HG03064 (cell line): ENCODE data around the gene NEMF.
"Not testable (repeated sequence)": the region's sequence is repeated elsewhere in the genome, so short reads cannot be mapped to it uniquely, and the experiment has no call there.

ENCODE experiments used
- ATAC-seq: cut with Tn5 transposase; IDR thresholded peaks from one replicate; pipeline ENCODE4 v1.9.1; 2021; ENCODE audit warnings: low read depth; ENCODE audit not compliant: unreplicated experiment

NEMF gene

DNA sequence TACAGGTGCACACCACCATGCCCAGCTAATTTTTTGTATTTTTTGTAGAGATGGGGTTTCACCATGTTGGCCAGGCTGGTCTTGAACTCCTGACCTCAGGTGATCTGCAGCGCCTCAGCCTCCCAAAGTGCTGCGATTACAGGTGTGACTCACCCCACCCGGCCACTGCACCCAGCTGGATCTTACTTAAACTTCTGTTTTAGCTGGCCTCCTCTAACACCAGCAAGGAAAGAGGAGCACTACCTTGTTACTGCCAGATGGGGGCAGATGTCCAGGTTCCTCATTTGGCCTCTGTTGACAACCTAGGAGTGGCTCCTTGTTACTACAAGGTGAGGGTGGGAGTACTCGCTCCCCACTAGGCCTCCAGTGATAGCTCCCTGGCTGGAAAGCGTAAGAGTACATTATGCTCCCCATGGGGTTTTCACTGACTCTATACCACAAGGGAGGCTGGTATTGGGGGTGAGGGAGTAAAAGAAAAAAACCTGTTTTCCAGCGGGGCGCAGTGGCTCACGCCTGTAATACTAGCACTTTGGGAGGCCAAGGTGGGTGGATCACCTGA, 27.1 kb upstream of the NEMF start:
- peak; percentile 59 for ATAC-seq

DNA sequence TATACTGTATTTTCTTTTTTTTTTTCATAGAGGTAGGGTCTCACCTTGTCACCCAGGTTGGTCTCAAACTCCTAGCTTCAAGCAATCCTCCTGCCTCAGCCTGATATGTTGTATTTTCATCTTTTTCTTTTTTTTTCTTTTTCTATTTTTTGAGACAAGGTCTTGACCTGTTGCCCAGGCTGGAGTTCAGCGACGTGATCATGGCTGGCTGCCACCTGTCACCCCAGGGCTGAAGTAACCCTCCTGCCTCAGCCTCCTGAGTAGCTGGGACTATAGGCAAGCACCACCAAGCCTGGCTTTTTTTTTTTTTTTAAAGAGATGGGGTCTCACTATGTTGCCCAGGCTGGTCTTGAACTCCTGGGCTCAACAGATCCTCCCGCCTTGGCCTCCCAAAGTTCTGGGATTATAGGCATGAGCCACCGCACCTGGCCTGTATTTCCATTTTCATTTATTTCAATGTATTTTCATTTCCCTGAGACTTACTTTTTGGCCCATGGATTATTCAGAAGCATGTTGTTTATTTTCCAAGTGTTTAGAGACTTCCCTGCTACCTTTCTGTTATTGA, 24.1 kb upstream of the NEMF start:
- no peak for ATAC-seq

DNA sequence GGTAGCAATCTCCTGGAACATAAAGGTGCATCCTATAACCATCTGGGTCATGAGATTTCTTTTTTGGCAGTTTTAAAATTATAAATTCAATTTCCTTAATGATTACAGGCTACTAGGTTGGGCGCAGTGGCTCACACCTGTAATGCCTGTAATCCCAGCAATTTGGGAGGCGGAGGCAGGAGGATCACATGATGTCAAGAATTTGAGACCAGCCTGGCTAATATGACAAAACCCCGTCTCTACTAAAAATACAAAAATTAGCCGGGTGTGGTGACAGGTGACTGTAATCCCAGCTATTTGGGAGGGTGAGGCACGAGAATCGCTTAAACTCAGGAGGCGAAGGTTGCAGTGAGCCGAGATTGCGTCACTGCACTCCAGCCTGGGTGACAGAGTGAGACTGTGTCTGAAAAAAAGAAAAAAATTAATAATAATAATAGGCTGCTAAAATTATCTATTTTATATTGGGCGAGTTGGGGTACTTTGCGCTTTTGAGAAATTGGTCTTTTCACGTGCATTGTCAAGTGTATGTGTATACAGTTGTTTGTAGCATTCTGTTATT, 23.1 kb upstream of the NEMF start:
- ATAC-seq: no peak

DNA sequence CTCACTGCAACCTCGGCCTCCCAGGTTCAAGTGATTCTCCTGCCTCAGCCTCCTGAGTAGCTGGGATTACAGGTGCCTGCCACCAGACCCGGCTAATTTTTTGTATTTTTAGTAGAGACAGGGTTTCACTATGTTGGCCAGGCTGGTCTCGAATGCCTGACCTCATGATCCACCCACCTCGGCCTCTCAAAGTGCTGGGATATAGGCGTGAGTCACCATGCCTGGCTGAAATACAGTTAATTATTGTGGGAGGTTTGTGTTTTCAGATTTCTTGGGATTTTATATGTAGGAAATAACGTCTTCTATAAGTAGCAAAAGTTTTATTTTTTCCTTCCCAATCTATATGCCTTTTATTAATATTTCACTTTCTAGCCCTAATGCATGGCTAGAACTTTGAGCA, 21.0 kb upstream of the NEMF start:
- ATAC-seq: not testable (repeated sequence)

DNA sequence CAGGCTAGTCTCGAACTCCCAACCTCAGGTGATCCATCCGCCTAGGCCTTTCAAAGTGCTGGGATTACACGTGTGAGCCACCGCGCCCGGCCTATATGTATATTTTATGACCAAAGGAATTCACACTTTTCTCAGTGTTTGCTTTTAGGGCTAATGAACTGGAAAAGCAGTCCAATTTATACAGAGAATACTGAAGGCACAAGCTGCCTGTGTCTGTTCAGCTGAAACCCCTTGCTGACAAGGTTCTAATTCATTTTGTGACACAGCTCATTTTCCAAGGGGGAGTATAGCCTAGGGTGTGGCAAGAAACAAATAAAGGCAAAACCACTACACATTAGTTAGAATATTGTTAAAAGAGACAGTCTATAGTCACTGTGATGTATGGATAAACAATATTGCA, 18.3 kb upstream of the NEMF start:
- ATAC-seq: no peak

DNA sequence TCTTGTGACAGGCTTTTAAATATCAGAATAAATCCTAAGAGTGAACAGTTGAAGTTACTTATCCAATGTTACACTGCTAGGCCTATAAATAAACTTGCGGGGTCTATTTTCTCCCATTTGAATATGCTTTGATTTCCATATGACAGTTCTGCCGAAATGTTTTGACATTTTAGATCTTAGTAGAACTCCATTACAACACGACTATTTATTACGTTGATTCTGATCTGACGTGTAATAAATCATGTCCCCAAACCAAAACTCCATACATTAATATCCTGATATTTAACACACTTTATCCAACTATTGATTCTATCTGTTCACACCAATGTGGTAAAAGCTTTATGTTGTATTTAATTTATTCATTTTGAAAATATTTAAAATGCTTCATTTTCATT, 16.1 kb upstream of the NEMF start:
- no peak for ATAC-seq

DNA sequence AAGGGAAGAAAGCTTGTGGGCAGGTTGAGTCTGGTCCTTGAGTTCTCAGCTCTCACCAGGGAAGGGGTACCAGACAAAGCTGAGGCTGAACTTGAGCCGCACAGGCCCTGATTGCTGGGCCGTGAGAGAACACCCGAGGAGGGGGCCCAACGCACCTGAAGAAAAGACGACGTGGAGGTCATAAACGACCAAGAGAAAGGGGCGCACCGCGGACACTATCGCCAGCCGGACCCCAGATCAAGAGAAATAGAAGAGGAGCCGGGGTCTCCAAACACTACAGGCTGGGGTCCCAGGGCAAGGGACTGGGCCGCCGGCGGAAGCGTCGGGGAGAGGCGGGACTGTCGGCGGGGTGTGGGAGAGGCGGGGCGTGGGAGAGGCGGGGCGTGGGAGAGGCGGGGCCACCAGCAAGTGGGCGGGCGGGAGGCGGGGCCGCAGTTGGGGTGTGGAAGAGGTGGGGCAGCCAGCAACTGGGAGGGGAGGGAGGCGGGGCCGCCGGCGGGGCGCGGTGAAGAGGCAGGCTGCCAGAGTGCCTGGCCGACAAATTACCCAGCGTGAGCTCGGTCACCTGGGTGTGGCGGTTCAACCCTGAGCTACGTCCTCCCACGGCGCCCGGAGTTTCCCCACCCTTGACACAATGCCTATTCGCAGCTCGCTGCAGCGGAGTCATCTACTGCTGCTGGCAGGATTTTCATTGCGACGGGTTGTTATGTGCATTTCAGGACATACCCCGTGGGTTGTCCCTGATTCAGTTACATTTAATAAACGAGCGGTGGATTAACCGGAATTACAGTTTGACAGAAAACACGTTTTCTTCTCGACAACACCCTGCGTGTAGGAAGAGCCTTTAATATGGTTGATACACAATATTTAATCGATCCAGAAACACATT, 15.5 kb upstream of the NEMF start:
- peak; percentile 81 for ATAC-seq

DNA sequence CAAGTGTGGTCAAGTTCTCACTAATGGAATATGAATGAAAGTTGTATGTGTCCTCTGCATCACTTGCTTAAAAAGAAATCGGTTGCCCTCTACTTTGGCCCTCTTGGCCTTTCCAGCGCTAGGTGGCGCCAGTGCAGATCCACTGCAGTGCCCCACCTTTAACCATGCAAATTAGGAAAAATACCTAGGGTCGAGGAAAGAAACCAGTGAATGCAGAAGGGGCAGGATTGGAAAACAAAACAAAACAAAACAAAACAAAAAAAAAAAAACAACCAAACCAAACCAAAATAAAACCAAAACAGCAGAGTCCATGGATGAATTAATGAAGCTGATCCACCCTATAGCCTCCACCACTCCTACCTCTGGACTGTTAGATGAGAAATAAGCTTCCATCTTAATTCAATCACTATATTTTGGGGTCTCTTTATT, 12.9 kb upstream of the NEMF start:
- ATAC-seq: no peak

DNA sequence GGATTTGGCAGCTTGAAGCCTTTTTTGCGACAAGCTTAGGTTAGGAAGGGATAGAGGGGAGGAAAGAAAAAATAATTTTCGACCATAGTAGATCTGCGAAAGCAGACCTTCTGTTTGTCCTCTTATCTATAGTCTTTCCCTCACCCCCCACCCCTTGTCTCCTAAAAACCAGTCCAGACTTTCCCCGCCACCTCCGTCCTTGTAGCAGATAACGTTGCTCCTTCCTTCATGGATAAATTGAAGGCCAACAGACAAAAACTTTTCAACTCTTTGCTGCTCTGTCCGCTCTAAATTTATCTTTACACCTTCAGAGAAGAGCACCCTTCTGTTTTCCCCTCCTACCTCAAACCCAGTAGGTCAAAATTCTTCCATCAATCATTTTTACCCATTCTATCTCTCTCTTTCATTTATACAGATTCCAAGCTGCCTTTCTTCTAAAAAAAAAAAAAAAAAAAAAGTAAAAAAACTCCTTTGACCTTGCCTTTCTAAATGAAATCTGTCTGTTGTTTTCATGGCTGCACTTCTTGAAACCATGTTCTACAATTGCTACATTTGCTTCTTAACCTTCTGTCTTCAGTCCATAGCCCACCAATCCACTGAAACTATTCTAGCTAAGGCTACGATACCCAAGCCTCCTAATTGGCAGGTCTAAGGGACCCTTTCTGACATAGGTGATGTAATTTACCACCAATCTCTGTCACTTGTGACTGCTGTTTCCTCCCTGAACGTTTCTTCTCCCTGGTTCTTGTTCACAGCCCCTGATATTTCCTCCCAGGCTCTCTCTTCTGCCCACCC, 11.1 kb upstream of the NEMF start:
- ATAC-seq: no peak

DNA sequence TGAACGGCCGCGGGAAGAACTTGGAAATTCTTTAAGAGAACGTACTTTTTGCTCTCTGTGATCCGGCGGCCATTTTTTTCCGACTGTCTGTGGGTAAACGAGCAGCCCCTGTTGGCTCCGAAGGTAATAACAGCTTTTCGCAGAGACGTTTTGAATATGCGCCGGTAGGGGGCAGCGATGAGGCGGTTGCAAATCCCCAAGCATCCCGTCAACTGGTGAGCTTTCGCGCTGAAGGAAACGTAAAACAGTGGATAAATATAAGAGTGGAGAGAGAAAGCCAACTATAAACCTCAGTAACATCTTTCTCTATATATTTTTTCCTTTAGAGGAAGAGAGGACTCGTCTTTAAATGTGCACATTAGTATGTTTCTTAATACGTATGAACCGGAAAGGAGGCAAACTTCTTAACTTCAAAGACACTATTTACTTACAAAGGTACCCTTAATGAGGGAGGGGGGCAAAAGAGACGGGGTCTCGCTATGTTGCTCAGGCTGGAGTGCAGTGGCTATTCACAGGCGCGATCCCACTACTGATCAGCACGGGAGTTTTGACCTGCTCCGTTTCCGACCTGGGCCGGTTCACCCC, 9.6 kb upstream of the NEMF start:
- ATAC-seq: no peak

DNA sequence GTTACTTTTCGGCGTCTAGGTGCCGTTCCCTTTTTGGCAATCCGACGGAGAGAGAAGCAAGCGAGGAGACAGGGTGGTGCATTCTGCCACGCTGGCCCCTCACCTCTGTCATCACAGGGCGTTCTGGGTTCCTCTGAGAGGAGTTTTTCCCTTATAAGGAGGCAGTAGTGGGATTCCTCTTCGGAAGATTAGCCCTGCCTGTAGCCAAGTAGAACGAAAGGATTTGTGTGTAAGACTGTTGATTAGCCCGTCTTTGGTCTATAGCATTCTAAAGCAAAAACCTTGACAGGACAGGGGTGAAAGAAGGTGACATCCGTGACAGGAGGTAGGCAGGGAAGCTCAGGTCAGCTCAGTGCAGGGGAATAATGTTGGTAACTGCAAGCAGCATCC, 9.1 kb upstream of the NEMF start:
- no peak for ATAC-seq

DNA sequence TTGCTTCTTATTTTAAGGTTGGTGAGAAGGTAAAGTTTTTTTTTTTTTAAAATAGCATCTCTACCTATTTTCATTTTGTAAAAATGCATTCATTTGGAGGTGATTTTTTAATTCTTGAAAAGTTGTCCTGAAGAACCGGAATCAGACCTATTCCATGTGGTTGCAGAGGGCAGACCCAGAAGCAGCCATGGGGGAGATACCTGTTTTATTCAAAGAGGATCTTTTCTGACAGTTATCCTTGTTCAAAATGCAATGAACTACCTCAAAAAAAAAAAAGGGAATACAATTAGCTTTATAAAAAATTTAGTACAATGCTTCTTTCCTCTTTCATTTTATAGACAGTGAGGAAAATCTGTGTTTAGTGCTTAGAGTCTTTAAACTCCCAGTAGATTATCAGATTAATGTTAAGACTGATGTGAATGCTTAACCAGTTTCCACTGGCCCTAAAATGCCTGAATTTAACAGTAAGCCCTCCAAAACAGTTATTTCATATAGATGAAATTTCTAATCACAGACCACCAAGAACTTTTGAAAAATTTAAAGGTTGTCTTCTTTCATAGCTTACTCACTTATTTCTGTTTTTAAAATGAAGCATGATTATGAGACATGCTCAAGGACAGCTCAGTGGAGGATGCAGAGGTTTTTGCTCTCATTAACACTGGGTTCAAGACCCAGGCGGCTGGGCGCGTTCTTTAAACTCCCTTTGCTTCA, 8.6 kb upstream of the NEMF start:
- ATAC-seq: no peak

DNA sequence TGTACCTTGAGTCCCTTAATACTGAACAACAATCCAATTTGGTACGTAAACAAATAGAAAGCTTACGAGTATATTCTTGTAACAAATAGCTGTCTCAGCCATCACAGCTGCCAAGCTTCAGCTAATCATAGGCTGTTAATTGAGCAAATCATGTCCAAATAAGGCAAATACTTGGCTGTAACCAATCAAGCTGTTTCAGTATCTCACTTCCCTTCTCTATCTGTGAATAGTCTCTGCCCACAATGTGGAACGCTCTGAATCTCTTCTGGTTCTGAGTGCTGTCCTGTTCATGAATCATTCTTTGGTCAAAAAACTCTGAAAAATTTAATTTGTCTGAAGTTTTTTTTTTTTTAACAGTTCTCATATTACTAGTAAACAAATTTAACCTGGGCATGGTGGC, 5.8 kb upstream of the NEMF start:
- ATAC-seq: no peak

DNA sequence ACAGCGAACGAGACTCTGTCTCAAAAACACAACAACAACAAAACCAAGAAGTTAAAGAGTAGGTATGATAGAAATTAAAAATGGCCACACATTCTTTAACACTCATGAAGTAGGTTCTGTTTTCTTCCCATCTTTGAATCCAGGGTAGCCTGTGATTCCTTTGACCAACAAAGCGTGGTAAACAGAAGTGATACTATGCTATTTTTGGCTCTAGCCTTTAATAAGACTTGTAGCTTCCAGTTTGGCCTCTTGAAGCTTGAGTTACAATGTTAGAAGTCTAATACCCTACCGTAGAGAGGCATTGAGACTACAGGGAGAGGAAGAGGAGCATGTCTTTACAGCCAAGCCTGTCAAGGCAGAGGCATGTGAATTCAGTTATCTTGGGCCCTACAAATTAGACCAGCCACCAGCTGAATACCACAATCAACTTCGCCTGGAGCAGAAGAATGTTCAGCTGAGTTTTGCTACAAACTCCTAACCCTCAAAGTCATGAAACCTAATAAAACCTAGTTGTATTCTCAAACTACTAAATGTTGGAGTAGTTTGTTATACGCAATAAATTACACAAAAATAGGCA, 4.9 kb upstream of the NEMF start:
- ATAC-seq: no peak

DNA sequence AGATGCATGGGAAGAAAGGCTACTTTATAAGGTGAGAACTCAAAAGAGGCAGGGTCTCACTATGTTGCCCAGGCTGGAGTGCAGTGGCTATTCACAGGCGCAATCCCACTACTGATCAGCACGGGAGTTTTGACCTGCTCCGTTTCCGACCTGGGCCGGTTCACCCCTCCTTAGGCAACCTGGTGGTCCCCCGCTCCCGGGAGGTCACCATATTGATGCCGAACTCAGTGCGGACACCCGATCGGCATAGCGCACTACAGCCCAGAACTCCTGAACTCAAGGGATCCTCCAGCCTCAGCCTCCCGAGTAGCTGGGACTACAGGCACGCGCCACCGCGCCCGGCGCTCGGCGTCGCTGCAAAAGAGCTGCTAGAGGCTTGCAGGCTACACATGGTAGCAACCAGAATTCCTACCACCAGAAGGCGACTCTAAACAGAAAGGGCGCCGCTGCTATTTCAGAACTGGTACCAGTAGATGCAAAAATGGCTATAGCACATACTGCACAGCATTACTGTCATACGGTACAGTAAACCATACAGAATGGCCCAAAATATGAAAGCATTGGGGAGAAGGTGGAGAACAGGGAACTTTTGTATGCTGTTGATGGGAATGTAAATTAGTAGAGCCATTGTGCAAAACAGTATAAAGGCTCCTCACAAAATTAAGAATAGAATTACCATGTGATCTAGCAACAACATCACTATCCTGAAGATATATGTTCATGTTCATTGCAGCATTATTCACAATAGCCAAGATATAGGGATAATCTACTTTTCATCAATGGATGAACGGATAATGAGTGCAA, 1.2 kb upstream of the NEMF start:
- no peak for ATAC-seq

DNA sequence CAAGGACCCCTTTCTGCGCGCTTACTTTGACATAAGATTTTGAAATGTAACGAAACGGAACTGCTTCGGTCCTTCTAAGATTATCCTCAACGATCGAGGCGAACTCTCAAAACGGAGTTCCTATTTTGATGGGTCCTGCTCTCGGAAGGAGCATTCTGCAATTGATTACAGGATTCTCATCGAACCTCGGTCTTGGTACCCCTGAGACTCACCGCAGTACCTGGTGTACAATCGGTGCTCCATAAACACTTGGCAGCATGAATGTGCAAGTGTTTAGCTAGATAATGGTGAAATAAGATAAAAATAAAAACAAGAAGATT, 530 bp upstream of the NEMF start:
- ATAC-seq: no peak

DNA sequence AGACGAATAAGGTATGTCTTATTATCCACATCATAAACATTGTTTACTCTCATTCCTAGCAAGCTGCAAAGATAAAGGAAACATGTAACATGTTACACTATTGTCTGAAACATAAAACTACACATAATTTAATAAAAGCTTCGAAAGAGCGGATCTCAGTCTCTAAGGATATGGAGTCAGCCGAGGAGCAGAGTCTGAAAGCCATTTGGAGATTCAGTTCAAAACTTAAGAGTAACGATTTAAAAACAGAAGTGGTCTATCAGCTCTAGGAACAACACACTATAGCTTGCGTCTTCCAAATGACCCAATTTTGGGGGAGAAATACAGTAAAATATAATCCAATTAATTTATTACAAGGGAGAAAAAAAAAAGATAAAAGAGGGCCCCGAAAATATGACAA, 775 bp downstream of the NEMF start:
- no peak for ATAC-seq

DNA sequence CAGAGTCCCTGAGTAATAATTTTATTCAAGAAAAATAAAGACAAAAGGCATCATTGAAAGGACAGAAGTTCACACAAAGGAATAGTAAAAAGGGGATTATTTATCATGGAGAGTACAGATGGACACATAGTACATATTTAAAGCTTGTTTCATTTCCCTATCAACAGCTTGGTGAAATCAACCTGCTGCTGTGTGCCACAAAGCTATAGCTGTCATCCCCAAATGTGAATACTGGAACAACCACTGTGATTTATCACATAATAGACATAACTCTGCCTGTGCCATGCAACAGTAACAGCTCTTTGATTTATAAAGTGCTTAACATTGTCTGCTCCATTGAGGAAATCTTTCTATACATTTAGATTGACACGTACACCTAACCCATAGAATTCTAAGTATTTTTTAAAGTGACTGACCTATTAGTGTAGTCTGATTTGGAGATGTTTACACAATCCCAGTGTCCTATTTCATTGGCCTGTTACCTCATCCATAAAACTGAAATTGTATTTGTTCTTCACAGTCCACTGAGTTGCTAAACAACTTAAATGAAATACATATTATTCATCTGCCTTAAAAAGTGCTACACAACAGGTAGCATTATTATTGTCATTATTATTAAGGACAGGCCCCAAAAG, 3.3 kb downstream of the NEMF start:
- no peak for ATAC-seq

DNA sequence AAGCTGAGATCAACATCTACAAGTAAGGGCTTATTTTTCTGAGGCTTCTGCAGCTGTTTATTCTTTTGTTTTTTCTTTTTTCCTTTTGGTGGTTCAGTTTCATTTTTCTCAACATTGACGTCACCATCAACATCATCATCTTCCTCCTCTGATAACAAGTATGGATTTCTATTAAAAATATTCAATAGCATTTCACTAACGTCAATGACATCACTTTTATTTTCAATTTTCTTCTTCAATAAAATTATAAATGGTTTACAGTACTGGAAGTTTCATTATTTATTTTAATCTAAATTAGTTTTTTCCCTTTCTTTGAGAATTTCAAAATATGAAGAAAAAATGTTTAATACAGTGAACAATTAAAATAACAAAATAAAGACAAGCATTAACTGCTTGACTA, 23.9 kb downstream of the NEMF start:
- ATAC-seq: no peak
